OCI-LY7 (cell line): Measurements from ENCODE around the gene CASP4. TPM values are rescaled to one million over a fixed set of nuclear protein-coding genes. Genes with fewer than 3 reads are reported as not detected.

ENCODE experiments used
- BruUV-seq: library from RNA; stranded (reverse); fragments of 400-500 nt; replicated peaks from 2 replicates; lab custom pipeline; 2021; lab: Mats Ljungman, UMichigan
- CTCF ChIA-PET: fragments of 300-600 bp; sonication (Branson Sonifier 250); formaldehyde crosslinking; loops from one replicate; lab custom pipeline; 2022; ENCODE audit warnings: antibody characterized with exemption; ENCODE audit not compliant: unreplicated experiment; lab: Charles Lee
- POLR2A ChIA-PET: fragments of 300-600 bp; sonication (Branson Sonifier 250); formaldehyde crosslinking; loops from one replicate; lab custom pipeline; 2022; ENCODE audit warnings: antibody characterized with exemption; lab: Charles Lee
- DNase-seq: peaks from one replicate; pipeline ENCODE4 v3.0.0-alpha.2; 2015; ENCODE audit warnings: low spot score
- H2AFZ ChIP-seq: fragments of 200-600 bp; sonication (generic), shearing (Covaris generic); 2 replicates; pipeline ENCODE4 v1.6.1; 2014; ENCODE audit warnings: mild to moderate bottlenecking, antibody characterized with exemption, low read length, moderate library complexity
- H3K27ac ChIP-seq: fragments of 200-600 bp; sonication (generic); 2 replicates; pipeline ENCODE4 v1.5.1; 2014; ENCODE audit warnings: mixed run types, low read depth, mild to moderate bottlenecking, moderate library complexity, low read length, inconsistent platforms; ENCODE audit not compliant: poor library complexity, severe bottlenecking
- H3K36me3 ChIP-seq: fragments of 200-600 bp; sonication (generic); 2 replicates; pipeline ENCODE4 v1.6.1; 2014; ENCODE audit warnings: mild to moderate bottlenecking, antibody characterized with exemption, low read length, moderate library complexity, mixed read lengths; ENCODE audit not compliant: insufficient read depth
- H3K4me1 ChIP-seq: fragments of 200-600 bp; sonication (generic); 2 replicates; pipeline ENCODE4 v1.5.1; 2014; ENCODE audit warnings: mild to moderate bottlenecking, low read length; ENCODE audit not compliant: insufficient read depth, poor library complexity, severe bottlenecking
- H3K4me2 ChIP-seq: fragments of 200-600 bp; sonication (generic); 2 replicates; pipeline ENCODE4 v1.6.1; 2014; ENCODE audit warnings: mild to moderate bottlenecking, low read length
- H3K4me3 ChIP-seq: fragments of 200-600 bp; sonication (generic); 2 replicates; pipeline ENCODE4 v1.5.1; 2014; ENCODE audit warnings: mild to moderate bottlenecking, low read depth, low read length; ENCODE audit not compliant: poor library complexity, severe bottlenecking
- H3K79me2 ChIP-seq: fragments of 200-600 bp; sonication (generic); 2 replicates; pipeline ENCODE4 v1.6.1; 2016; ENCODE audit warnings: low read depth, mild to moderate bottlenecking, low read length, moderate library complexity, mixed read lengths; ENCODE audit not compliant: insufficient read depth
- H3K9me2 ChIP-seq: fragments of 200-600 bp; sonication (generic); 2 replicates; pipeline ENCODE4 v1.6.1; 2016; ENCODE audit warnings: mild to moderate bottlenecking, low read length, mixed read lengths; ENCODE audit not compliant: insufficient read depth
- H3K9me3 ChIP-seq: fragments of 200-600 bp; sonication (generic); 2 replicates; pipeline ENCODE4 v1.6.1; 2014; ENCODE audit warnings: mild to moderate bottlenecking, mixed run types, low read length, mixed read lengths
- H4K20me1 ChIP-seq: fragments of 200-600 bp; sonication (generic); 2 replicates; pipeline ENCODE4 v1.6.1; 2014; ENCODE audit warnings: mild to moderate bottlenecking, antibody characterized with exemption, low read length, moderate library complexity, mixed read lengths; ENCODE audit not compliant: insufficient read depth
- EZH2phosphoT487 ChIP-seq: fragments of 200-600 bp; sonication (generic); IDR thresholded peaks from 2 replicates; pipeline ENCODE4 v1.6.1; 2018; ENCODE audit warnings: low read depth, borderline replicate concordance, mild to moderate bottlenecking, mixed run types, antibody characterized with exemption, low read length, moderate library complexity, mixed read lengths
- intact Hi-C: fragments of 100-400 bp; cut with micrococcal nuclease; formaldehyde crosslinking; loops from one replicate; pipeline ENCODE4 v1.10.0; 2022; ENCODE audit not compliant: unreplicated experiment
- total RNA-seq, 2 experiments: library from RNA; depleted of rRNA in 1 of 2; stranded (reverse); fragments of >200 nt in 1 of 2; shearing (Covaris generic) in 1 of 2; gene quantifications; 2 replicates each; pipeline ENCODE4 v1.2.3, GENCODE V29; 2014 to 2022
- TF ChIP-seq, protein P1 (sequence below): fragments of 200-600 bp; sonication (generic); conservative IDR thresholded peaks from 2 replicates; pipeline ENCODE4 v1.5.1; 2014; ENCODE audit warnings: mild to moderate bottlenecking, antibody characterized with exemption, low read length, moderate library complexity, mixed read lengths

The CASP4 gene
- total RNA-seq, 2 experiments from 2014 or later: 0.88 to 1.6 TPM

DNA sequence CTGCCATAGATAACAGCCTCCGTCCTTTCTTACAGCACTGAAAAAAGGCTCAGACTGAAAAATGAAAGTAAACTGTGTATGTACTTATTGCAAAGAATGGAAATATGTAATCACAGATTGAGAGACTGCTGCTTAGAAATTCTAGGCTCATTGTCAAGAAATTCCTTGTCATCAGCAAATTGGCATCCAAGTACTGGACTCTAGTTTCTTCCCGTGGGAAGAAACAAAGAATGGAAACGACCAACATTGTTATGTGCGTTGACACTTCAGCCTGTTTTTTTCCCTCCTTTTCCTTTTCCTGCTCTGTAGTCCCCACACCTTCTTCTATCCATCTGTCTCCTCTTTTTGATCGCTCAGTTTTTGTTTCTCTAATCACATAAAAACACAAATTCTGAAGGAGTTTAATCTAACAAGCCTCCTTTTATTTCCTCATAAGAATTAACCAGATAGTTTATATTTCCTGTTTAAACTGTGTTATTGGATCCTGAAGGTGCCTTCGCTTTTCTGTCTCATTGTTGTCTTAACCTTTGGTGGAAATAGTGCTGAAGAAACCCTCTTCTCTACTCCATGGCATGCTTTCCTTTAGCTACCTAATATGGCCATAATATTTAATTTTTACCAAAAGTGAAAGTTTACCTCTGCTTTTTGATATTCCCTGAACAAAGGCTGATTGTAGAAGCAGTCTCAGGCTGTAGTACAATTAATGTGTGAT, 50.1 kb downstream of the CASP4 start:
- POLR2A ChIA-PET: interaction anchor here (0.7 kb wide), 1 partner anchor 93 kb away, joined by 3 read pairs; no protein-coding TSS in a partner anchor
- no peak overlapping the region for H3K27ac ChIP-seq
- DNase-seq: no peak

DNA sequence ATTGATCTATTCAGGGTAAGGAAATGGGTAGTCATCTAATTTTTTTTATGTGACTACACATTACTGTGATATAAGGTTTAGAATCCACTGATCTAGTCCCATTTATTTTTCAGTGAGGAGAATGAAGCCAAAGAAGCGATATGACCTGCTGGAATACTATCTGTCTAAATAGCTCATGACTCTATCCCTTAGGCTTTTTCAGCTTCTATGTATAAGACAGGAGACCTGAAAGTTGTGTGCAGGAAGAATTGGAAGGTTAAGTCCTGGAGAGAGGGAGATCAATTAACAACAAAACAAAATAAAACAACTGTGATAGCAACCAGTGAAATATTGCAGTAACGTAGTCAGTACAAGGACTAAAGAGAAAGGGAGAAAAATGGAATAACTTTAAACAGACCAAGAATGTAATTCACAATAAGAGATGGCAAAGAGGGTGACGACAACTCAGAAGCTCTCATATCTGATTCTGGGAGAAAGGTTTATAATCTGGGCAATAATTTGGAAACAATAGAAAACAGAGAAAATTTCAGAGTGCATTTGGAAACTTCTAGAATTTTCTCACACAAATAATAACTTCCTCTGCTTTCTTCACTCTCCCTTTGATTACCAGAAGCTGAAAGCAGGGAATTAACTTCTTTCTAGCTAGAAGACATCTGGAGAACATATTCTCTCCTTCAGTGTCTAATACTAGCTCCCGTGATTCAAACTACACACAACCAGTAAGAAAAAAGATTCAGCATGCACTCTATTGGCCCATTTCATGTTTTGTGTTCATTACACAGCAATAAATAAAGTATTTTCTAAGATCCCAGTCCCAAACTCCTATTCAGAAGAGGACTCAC, 50.9 kb downstream of the CASP4 start:
- no peak for TF ChIP-seq EZH2phosphoT487
- TF ChIP-seq, protein P1, sequence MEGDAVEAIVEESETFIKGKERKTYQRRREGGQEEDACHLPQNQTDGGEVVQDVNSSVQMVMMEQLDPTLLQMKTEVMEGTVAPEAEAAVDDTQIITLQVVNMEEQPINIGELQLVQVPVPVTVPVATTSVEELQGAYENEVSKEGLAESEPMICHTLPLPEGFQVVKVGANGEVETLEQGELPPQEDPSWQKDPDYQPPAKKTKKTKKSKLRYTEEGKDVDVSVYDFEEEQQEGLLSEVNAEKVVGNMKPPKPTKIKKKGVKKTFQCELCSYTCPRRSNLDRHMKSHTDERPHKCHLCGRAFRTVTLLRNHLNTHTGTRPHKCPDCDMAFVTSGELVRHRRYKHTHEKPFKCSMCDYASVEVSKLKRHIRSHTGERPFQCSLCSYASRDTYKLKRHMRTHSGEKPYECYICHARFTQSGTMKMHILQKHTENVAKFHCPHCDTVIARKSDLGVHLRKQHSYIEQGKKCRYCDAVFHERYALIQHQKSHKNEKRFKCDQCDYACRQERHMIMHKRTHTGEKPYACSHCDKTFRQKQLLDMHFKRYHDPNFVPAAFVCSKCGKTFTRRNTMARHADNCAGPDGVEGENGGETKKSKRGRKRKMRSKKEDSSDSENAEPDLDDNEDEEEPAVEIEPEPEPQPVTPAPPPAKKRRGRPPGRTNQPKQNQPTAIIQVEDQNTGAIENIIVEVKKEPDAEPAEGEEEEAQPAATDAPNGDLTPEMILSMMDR: no peak
- intact Hi-C loops: no loop called here
- peak overlapping the region; percentile 72; the same call in 1 of the 2 replicates for H2AFZ ChIP-seq
- no peaks in the 10 kb centered on the region for H3K36me3 ChIP-seq
- no peaks in the 10 kb centered on the region for H3K9me3 ChIP-seq
- BruUV-seq: no TSS peak
- H4K20me1 ChIP-seq: no peaks in the 10 kb centered on the region
- no peak overlapping the region for H3K27ac ChIP-seq
- H3K79me2 ChIP-seq: no peaks in the 10 kb centered on the region
- no peaks in the 10 kb centered on the region for H3K9me2 ChIP-seq
- peak overlapping the region; percentile 44 for H3K4me3 ChIP-seq
- no peak for DNase-seq
- H3K4me1 ChIP-seq: no peaks in the 10 kb centered on the region
- ChIA-PET POLR2A (interaction anchor here (0.6 to 0.7 kb wide), 3 partner anchors 65 to 1071 kb away, joined by 3 read pairs; no protein-coding TSS in a partner anchor), CTCF (no interaction called here)
- H3K4me2 ChIP-seq: peak overlapping the region; percentile 41

More for the DNA sequence above, 50.1 kb downstream of the CASP4 start:
- Histone ChIP-seq H3K4me2 (peak overlapping the region; percentile 41), H3K9me3 (no peaks in the 10 kb centered on the region), H2AFZ (peak overlapping the region; percentile 72; the same call in 1 of the 2 replicates), H3K36me3 (no peaks in the 10 kb centered on the region), H3K79me2 (no peaks in the 10 kb centered on the region), H4K20me1 (no peaks in the 10 kb centered on the region), H3K9me2 (no peaks in the 10 kb centered on the region), H3K4me3 (peak overlapping the region; percentile 44), H3K4me1 (no peaks in the 10 kb centered on the region)
- no TSS peak for BruUV-seq
- intact Hi-C loops: no loop called here
- CTCF ChIA-PET: no interaction called here
- TF ChIP-seq, protein P1: no peak
- no peak for TF ChIP-seq EZH2phosphoT487
